Kidney (tissue), 22 donors: ENCODE measurements around the gene KLF13. TPM values are rescaled to one million over a fixed set of nuclear protein-coding genes. Genes with fewer than 3 reads are reported as not detected.
A peak's percentile ranks its signal among the peaks of the same experiment; 100 is the strongest.

Experiments
- DNase-seq, 5 donors: peaks; one replicate each; pipeline ENCODE4 v3.0.0-alpha.2; 2013 to 2020
- FAIRE-seq: peaks from 2 replicates; lab custom pipeline; 2012; peaks lifted over from hg19 to GRCh38; lab: Jason Lieb, UNC
- H3K27ac ChIP-seq, 2 donors: one replicate each; pipeline ENCODE4 v1.7.0; 2013; ENCODE audit warnings: low read depth in 2 of 2, low read length in 2 of 2, inconsistent platforms in 1 of 2
- H3K27me3 ChIP-seq: one replicate; pipeline ENCODE4 v1.7.1; 2013; ENCODE audit warnings: low read length, inconsistent platforms; ENCODE audit not compliant: control insufficient read depth, insufficient read depth
- H3K36me3 ChIP-seq, 3 donors: one replicate each; pipeline versions ENCODE4 v1.7.0 to v1.7.1; 2013; ENCODE audit warnings: low read length in 3 of 3, control low read depth in 1 of 3, inconsistent platforms in 1 of 3; ENCODE audit not compliant: insufficient read depth in 3 of 3, control insufficient read depth in 2 of 3
- H3K4me1 ChIP-seq, 3 donors: one replicate each; pipeline versions ENCODE4 v1.7.0 to v1.7.1; 2013; ENCODE audit warnings: low read length in 3 of 3, inconsistent platforms in 1 of 3, low read depth in 1 of 3; ENCODE audit not compliant: control insufficient read depth in 2 of 3, insufficient read depth in 2 of 3
- H3K4me3 ChIP-seq, 3 donors: one replicate each; pipeline versions ENCODE4 v1.7.0 to v1.8.1; 2013; ENCODE audit warnings: low read length in 3 of 3, control low read depth in 1 of 3, inconsistent platforms in 1 of 3
- H3K9ac ChIP-seq, 3 donors: one replicate each; pipeline versions ENCODE4 v1.7.0 to v1.7.1; 2013; ENCODE audit warnings: low read length in 3 of 3, control low read depth in 1 of 3, inconsistent platforms in 1 of 3
- H3K9me3 ChIP-seq, 3 donors: one replicate each; pipeline versions ENCODE4 v1.7.0 to v1.7.1; 2013; ENCODE audit warnings: low read length in 3 of 3, control low read depth in 1 of 3, inconsistent platforms in 1 of 3; ENCODE audit not compliant: control insufficient read depth in 2 of 3, insufficient read depth in 1 of 3
- CTCF ChIP-seq: IDR thresholded peaks from 3 replicates; pipeline ENCODE4 v1.5.1; 2012; ENCODE audit warnings: mild to moderate bottlenecking, moderate library complexity, borderline replicate concordance; ENCODE audit not compliant: insufficient read depth; ENCODE audit errors: extremely low read depth
- intact Hi-C: fragments of 100-400 bp; cut with DNase I; formaldehyde crosslinking; loops from one replicate; pipeline ENCODE4 v1.11.1; 2022
- long read RNA-seq, 10 donors: library from polyadenylated mRNA in 1 of 10; unstranded in 1 of 10; transcript quantifications; one replicate each; pipeline ENCODE4 v2.0.0 and lab custom pipeline, GENCODE V29; 2021 to 2026
- polyA plus RNA-seq: library from polyadenylated mRNA; stranded (reverse); fragments of 350-450 nt; fragmentation: Illumina TruSeq; extraction: RNeasy Lipid Tissue Mini Kit (QIAGEN cat#74804); gene quantifications from one replicate; pipeline ENCODE4 v1.2.3, GENCODE V29; 2014; ENCODE audit warnings: low read depth, low replicate concordance; ENCODE audit not compliant: insufficient read depth
- total RNA-seq: library from RNA; stranded (reverse); fragmentation: NEBNext Ultra II Directional; extraction: Animal tissue kit (Norgen Biotek cat#: 25700); gene quantifications from one replicate; pipeline ENCODE4 v1.2.1, GENCODE V29; 2021
- donor health status: control.
- donor health status: control.
- donor health status: control.
- donor health status: control.
- donor health status: control.
- donor health status: DM: yes; HTN: yes; CAD: no.
- donor health status: Normal renal cell carcinoma (clear cell type).

The KLF13 gene
- total RNA-seq: 123 TPM
- polyA plus RNA-seq: 55.5 TPM
- long read RNA-seq, donor 1, full-length matches to known transcripts: 15 of 34 reads
- long read RNA-seq, donor 1, partial matches to known transcripts: 19 of 34 reads
- long read RNA-seq, donor 1, other reads (novel, unspliced or antisense): 0 of 34 reads
- long read RNA-seq, donor 2, full-length matches to known transcripts: 7 of 31 reads
- long read RNA-seq, donor 2, partial matches to known transcripts: 24 of 31 reads
- long read RNA-seq, donor 2, other reads (novel, unspliced or antisense): 0 of 31 reads
- long read RNA-seq, donor 3, full-length matches to known transcripts: 10 of 10 reads
- long read RNA-seq, donor 3, partial matches to known transcripts: 0 of 10 reads
- long read RNA-seq, donor 3, other reads (novel, unspliced or antisense): 0 of 10 reads
- long read RNA-seq, donor 4, full-length matches to known transcripts: 11 of 11 reads
- long read RNA-seq, donor 4, partial matches to known transcripts: 0 of 11 reads
- long read RNA-seq, donor 4, other reads (novel, unspliced or antisense): 0 of 11 reads
- long read RNA-seq, donor 5: 0 reads
- long read RNA-seq, donor 6: 0 reads
- long read RNA-seq, donor 7, full-length matches to known transcripts: 38 of 65 reads
- long read RNA-seq, donor 7, partial matches to known transcripts: 0 of 65 reads
- long read RNA-seq, donor 7, other reads (novel, unspliced or antisense): 27 of 65 reads
- long read RNA-seq, donor 8, full-length matches to known transcripts: 7 of 17 reads
- long read RNA-seq, donor 8, partial matches to known transcripts: 10 of 17 reads
- long read RNA-seq, donor 8, other reads (novel, unspliced or antisense): 0 of 17 reads
- long read RNA-seq, donor 9, full-length matches to known transcripts: 6 of 6 reads
- long read RNA-seq, donor 9, partial matches to known transcripts: 0 of 6 reads
- long read RNA-seq, donor 9, other reads (novel, unspliced or antisense): 0 of 6 reads
- long read RNA-seq, donor 10, full-length matches to known transcripts: 16 of 16 reads
- long read RNA-seq, donor 10, partial matches to known transcripts: 0 of 16 reads
- long read RNA-seq, donor 10, other reads (novel, unspliced or antisense): 0 of 16 reads

DNA sequence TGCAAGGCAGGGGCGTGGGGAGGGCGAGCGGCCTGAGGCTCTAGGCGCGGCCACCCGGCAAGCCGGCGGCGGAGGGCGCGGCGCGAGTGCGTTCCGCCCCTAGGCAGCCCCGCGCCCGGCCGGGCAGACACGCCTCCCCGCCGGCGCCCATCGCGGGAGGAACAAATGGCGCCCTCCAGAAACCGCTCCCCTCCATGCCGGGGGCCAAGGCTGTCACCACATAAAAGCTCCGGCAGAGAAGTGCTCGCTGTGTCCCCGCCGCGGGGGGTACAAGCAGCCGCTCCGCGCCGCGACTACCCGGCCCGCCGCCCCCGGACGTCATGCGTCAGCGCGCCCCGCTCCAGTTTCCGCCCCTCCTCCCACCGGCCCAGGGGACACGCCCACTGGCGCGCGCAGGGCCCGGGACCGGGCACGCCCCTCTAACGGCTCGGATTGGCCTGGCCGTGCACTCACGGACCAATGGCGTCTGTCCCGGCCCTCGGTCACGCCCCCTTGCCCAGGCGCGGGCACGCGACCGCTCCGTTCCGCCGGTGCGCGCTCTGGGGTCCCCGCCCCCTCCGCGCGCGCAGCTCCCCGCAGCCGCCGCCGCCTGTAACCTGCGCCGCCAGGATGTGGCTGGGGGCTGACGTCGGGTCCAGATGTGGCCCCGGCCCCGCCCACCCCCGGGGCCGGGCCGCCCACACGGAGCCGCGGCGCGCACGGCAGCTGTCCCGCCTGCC is at the start of gene KLF13:
TSS of gene KLF13 (plus strand) at position 680 of the 719 bp plus-strand sequence. CDS start 378 bp downstream, outside the sequence.
- Histone ChIP-seq H3K27me3 (no peaks in the 10 kb centered on the region), H3K4me3 (peak within 1 kb of the TSS; percentile 41 to 73 (median 57)), H3K36me3 (no peaks in the 10 kb centered on the region), H3K9me3 (no peaks in the 10 kb centered on the region), H3K27ac (peak within 1 kb of the TSS; percentile 97 to 98), H3K9ac (peak within 1 kb of the TSS in 2 of 3 donors; percentile 43 to 79), H3K4me1 (peaks cover 5 to 24% (median 18%) of the 10 kb centered on the region in 3 donors)
- intact Hi-C loops: no loop called here
- peak; percentile 10 for TF ChIP-seq CTCF
- DNase-seq (peak; percentile 98 to 100 (median 99)), FAIRE-seq (no peak)

- Histone ChIP-seq H3K36me3 (no peaks in the 10 kb centered on the region), H3K27ac (no peak overlapping the region), H3K4me1 (peaks cover 0 to 2% (median 0%) of the 10 kb centered on the region in 3 donors), H3K9ac (no peak overlapping the region), H3K27me3 (no peaks in the 10 kb centered on the region), H3K9me3 (no peaks in the 10 kb centered on the region), H3K4me3 (no peak overlapping the region)
- intact Hi-C loops: no loop called here
- DNase-seq: peak in 1 of 5 donors; percentile 6
- no peak for FAIRE-seq
- no peak for TF ChIP-seq CTCF
Observed at GRCh38 chr15:31277335-31278060, 49.1 kb upstream of the KLF13 start.

GRCh38 chr15:31278061-31278445 is 48.6 kb upstream of the KLF13 start:
- intact Hi-C loops: no loop called here

More at GRCh38 chr15:31278061-31278445, 48.6 kb upstream of the KLF13 start:
- H3K4me3 ChIP-seq: no peak overlapping the region
- peaks cover 0 to 2% (median 0%) of the 10 kb centered on the region in 3 donors for H3K4me1 ChIP-seq
- DNase-seq: peak in 2 of 5 donors; percentile 7 to 19
- no peaks in the 10 kb centered on the region for H3K36me3 ChIP-seq
- H3K27me3 ChIP-seq: no peaks in the 10 kb centered on the region
- no peak for FAIRE-seq
- TF ChIP-seq CTCF: no peak
- no peaks in the 10 kb centered on the region for H3K9me3 ChIP-seq
- H3K9ac ChIP-seq: no peak overlapping the region
- H3K27ac ChIP-seq: no peak overlapping the region
